ENCODE measurements around the gene MRPL37.
"Not testable (repeated sequence)": the region's sequence is repeated elsewhere in the genome, so short reads cannot be mapped to it uniquely, and the experiment has no call there.

MRPL37 gene

GRCh38 chr1:54199765-54200518 lies at the start of gene MRPL37, which contains the start of gene CYB5RL:
Gene MRPL37 (plus strand): TSS chr1:54200167. CDS start chr1:54200244, 77 bp downstream.
Gene CYB5RL (minus strand): TSS chr1:54200030. CDS start chr1:54195616, 4,414 bp downstream.
- peak; percentile 96 to 99 for DNase-seq

GRCh38 chr1:54151013-54151412 lies 49.0 kb upstream of the MRPL37 start:
- no peak for DNase-seq

- DNase-seq: no peak
These were observed 47.3 kb upstream of the MRPL37 start, which contains the start of gene CDCP2 for GRCh38 chr1:54152696-54153095. Gene CDCP2 (minus strand): TSS chr1:54153000. CDS start chr1:54152922, 78 bp downstream.

- peak in 1 of 2 experiments; percentile 58 for DNase-seq
These were observed 46.2 kb upstream of the MRPL37 start for GRCh38 chr1:54153535-54154439.

GRCh38 chr1:54156201-54156600 lies 43.8 kb upstream of the MRPL37 start:
- DNase-seq: no peak

- no peak for DNase-seq
These were observed 43.0 kb upstream of the MRPL37 start for GRCh38 chr1:54156986-54157385.

- no peak for DNase-seq
These were observed 42.6 kb upstream of the MRPL37 start for GRCh38 chr1:54157401-54157800.

GRCh38 chr1:54158071-54158470 lies 41.9 kb upstream of the MRPL37 start:
- no peak for DNase-seq

GRCh38 chr1:54159733-54160316 lies 40.1 kb upstream of the MRPL37 start:
- no peak for DNase-seq

GRCh38 chr1:54160351-54160750 lies 39.6 kb upstream of the MRPL37 start:
- DNase-seq: no peak

- DNase-seq: no peak
These were observed 38.3 kb upstream of the MRPL37 start for GRCh38 chr1:54161495-54162168.

- DNase-seq: no peak
These were observed 36.9 kb upstream of the MRPL37 start for GRCh38 chr1:54163051-54163450.

- DNase-seq: no peak
These were observed 36.4 kb upstream of the MRPL37 start for GRCh38 chr1:54163573-54163972.

GRCh38 chr1:54165146-54165545 lies 34.8 kb upstream of the MRPL37 start:
- DNase-seq: no peak

GRCh38 chr1:54166357-54166756 lies 33.6 kb upstream of the MRPL37 start:
- DNase-seq: not testable (repeated sequence)

GRCh38 chr1:54167422-54168139 lies 32.4 kb upstream of the MRPL37 start:
- no peak for DNase-seq

GRCh38 chr1:54168206-54168965 lies 31.6 kb upstream of the MRPL37 start:
- DNase-seq: no peak

- DNase-seq: no peak
These were observed 30.9 kb upstream of the MRPL37 start for GRCh38 chr1:54169068-54169467.

- DNase-seq: no peak
These were observed 29.0 kb upstream of the MRPL37 start for GRCh38 chr1:54171016-54171415.

GRCh38 chr1:54171606-54172005 lies 28.4 kb upstream of the MRPL37 start:
- no peak for DNase-seq

All from NCI-H526 (cell line).